Left lung (tissue), 10 donors: ENCODE measurements around the gene ATP10A. TPM values are rescaled to one million over a fixed set of nuclear protein-coding genes. Genes with fewer than 3 reads are reported as not detected.

Source experiments
- ATAC-seq: fragments of 200-7000 bp; cut with Tn5 transposase; one replicate; pipeline ENCODE4 v1.9.1; 2020; ENCODE audit warnings: moderate library complexity
- DNase-seq, 4 donors: peaks; one replicate each; pipeline ENCODE4 v3.0.0-alpha.2; 2013 to 2020
- H3K27ac ChIP-seq, 2 donors: fragments of 200-600 bp; sonication (generic) in 1 of 2; one replicate each; pipeline versions ENCODE4 v1.5.0 to v1.8.0; 2020 to 2021
- H3K27me3 ChIP-seq, 2 donors: fragments of 200-600 bp; sonication (generic) in 1 of 2; one replicate each; pipeline versions ENCODE4 v1.5.0 to v1.8.0; 2020 to 2021
- H3K36me3 ChIP-seq, 2 donors: fragments of 200-600 bp; sonication (generic) in 1 of 2; one replicate each; pipeline versions ENCODE4 v1.5.0 to v1.8.0; 2020 to 2021
- H3K4me1 ChIP-seq, 2 donors: fragments of 200-600 bp; one replicate each; pipeline ENCODE4 v1.8.0; 2021
- H3K4me3 ChIP-seq, 2 donors: fragments of 200-600 bp; sonication (generic) in 1 of 2; one replicate each; pipeline versions ENCODE4 v1.5.0 to v1.8.0; 2020 to 2021; ENCODE audit warnings: mild to moderate bottlenecking in 1 of 2
- H3K9me3 ChIP-seq, 2 donors: fragments of 200-600 bp; sonication (generic) in 1 of 2; one replicate each; pipeline versions ENCODE4 v1.5.0 to v1.8.0; 2020 to 2021
- intact Hi-C, 2 donors: fragments of 100-400 bp; cut with DNase I; formaldehyde crosslinking; loops; one replicate each; pipeline versions ENCODE4 v1.11.2 to v1.14.2; 2022
- polyA plus RNA-seq, 6 donors: library from polyadenylated mRNA; unstranded; fragments of 120-200 nt; gene quantifications; one replicate each; pipeline ENCODE4 v1.2.1, GENCODE V29; 2013; ENCODE audit not compliant: insufficient read length in 6 of 6
- total RNA-seq, 2 donors: library from RNA; stranded (reverse); fragmentation: NEBNext Ultra II Directional; extraction: Animal tissue kit (Norgen Biotek cat#: 25700); gene quantifications; one replicate each; pipeline ENCODE4 v1.2.1, GENCODE V29; 2021
- TF ChIP-seq, protein P1 (sequence below), 2 donors: fragments of 200-600 bp; sonication (generic) in 1 of 2; IDR thresholded peaks; one replicate each; pipeline versions ENCODE4 v1.5.0 to v1.8.0; 2021; ENCODE audit warnings: antibody characterized with exemption in 2 of 2
- donor health status: DM: no; HTN: yes; CAD: no.
- donor health status: DM: no; HTN: no; CAD: no.

The ATP10A gene
- total and polyA plus RNA-seq, 8 donors = 0.70 to 46.1 (median 0.87) TPM

- intact Hi-C loops = no loop called here
- Histone ChIP-seq H3K36me3 (no peaks in the 10 kb centered on the region), H3K4me1 (peaks cover 16 to 44% of the 10 kb centered on the region in 2 donors), H3K9me3 (no peaks in the 10 kb centered on the region), H3K4me3 (no peak overlapping the region), H3K27ac (no peak overlapping the region), H3K27me3 (no peaks in the 10 kb centered on the region)
- ATAC-seq = no peak
- TF ChIP-seq, protein P1, sequence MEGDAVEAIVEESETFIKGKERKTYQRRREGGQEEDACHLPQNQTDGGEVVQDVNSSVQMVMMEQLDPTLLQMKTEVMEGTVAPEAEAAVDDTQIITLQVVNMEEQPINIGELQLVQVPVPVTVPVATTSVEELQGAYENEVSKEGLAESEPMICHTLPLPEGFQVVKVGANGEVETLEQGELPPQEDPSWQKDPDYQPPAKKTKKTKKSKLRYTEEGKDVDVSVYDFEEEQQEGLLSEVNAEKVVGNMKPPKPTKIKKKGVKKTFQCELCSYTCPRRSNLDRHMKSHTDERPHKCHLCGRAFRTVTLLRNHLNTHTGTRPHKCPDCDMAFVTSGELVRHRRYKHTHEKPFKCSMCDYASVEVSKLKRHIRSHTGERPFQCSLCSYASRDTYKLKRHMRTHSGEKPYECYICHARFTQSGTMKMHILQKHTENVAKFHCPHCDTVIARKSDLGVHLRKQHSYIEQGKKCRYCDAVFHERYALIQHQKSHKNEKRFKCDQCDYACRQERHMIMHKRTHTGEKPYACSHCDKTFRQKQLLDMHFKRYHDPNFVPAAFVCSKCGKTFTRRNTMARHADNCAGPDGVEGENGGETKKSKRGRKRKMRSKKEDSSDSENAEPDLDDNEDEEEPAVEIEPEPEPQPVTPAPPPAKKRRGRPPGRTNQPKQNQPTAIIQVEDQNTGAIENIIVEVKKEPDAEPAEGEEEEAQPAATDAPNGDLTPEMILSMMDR (IDR thresholded peaks at IDR 0.05) = no peak
- peak in 1 of 4 donors; percentile 31 for DNase-seq
Measured at GRCh38 chr15:25789211-25789610, 73.9 kb downstream of the ATP10A start.

DNA sequence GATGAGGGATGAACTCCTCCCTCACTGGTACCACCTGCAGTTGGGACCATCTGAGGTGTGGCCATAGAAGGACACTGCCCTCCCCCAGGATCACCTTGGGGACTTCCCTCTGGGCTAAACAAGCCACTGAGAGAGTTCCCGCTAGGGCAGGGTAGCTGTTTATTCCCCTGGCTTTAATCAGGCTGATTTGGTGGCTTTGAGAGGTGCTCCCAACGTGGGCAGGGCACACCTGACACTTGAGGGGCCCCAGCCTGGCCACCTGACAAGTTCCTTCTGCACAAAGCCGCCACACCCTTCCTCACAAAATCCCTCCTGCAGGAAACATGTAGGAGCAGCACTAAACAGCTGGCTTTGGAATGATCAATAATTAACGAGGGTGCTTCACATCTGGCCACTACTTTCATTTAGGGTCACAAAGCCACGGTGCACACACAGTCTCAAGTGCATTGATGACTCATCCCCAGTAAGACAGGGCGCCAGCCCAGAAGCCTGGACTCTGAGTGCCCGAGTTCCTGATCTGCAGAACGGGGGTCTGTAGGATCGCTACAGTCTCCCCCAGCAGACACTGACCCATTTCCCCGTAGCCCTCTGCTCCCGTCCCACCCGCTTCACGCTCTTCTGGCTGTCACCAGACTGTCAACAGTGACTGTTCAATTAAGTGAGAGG, 75.1 kb downstream of the ATP10A start:
- H3K4me3 ChIP-seq = no peak overlapping the region
- H3K27ac ChIP-seq = peak overlapping the region in 1 of 2 donors; percentile 42
- no peaks in the 10 kb centered on the region for H3K36me3 ChIP-seq
- peak in 1 of 4 donors; percentile 74 for DNase-seq
- peak; percentile 69 for ATAC-seq
- H3K9me3 ChIP-seq = no peaks in the 10 kb centered on the region
- intact Hi-C loops = no loop called here
- peaks cover 16 to 48% of the 10 kb centered on the region in 2 donors for H3K4me1 ChIP-seq
- TF ChIP-seq, protein P1 (IDR thresholded peaks at IDR 0.05) = no peak
- no peaks in the 10 kb centered on the region for H3K27me3 ChIP-seq

DNA sequence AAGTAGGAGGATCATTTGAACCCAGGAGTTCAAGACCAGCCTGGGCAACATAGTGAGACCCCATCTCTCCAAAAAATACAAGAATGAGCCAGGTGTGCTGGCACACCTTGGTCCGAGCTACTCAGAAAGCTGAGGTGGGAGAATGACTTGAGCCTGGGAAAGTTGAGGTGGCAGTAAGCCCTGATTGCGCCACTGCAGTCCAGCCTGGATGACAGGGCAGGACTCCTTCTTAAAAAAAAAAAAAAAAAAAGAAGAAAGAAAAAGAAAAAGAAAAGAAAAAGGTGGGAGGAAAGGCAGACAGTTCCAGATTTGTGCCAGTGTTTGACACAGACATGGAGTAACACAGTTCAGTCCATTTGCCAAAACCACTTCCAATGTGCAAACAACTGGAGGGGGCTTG, 75.7 kb downstream of the ATP10A start:
- Histone ChIP-seq H3K36me3 (no peaks in the 10 kb centered on the region), H3K9me3 (no peaks in the 10 kb centered on the region), H3K27ac (peak overlapping the region in 1 of 2 donors; percentile 20), H3K4me1 (peaks cover 16 to 48% of the 10 kb centered on the region in 2 donors), H3K27me3 (no peaks in the 10 kb centered on the region), H3K4me3 (no peak overlapping the region)
- intact Hi-C loops = no loop called here
- ATAC-seq (peak; percentile 8), DNase-seq (no peak)
- TF ChIP-seq, protein P1 (IDR thresholded peaks at IDR 0.05) = no peak

DNA sequence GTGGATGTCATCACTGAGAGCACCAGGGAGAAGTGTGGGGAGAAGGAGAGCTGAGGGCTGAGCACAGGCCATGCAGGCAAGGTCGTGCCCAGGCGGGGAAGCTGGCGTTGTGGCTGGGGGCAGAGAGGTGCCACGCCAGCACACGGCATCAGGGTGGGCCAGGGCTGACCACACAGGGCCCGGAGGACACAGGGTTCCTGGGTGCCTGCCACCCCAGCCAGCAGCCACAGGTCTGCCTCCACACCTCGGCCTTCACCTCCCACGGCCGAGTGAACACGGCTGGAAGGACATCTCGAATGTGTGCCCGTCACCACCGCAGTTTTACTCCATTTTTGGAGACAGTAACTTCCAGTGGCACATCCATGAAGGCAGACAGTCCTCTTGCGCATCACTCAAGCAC, 77.1 kb downstream of the ATP10A start:
- H3K27me3 ChIP-seq = no peaks in the 10 kb centered on the region
- H3K27ac ChIP-seq = no peak overlapping the region
- no peak overlapping the region for H3K4me3 ChIP-seq
- H3K9me3 ChIP-seq = no peaks in the 10 kb centered on the region
- intact Hi-C loops = no loop called here
- TF ChIP-seq, protein P1 (IDR thresholded peaks at IDR 0.05) = no peak
- H3K36me3 ChIP-seq = no peaks in the 10 kb centered on the region
- ATAC-seq (no peak), DNase-seq (no peak)
- peaks cover 16 to 48% of the 10 kb centered on the region in 2 donors for H3K4me1 ChIP-seq

DNA sequence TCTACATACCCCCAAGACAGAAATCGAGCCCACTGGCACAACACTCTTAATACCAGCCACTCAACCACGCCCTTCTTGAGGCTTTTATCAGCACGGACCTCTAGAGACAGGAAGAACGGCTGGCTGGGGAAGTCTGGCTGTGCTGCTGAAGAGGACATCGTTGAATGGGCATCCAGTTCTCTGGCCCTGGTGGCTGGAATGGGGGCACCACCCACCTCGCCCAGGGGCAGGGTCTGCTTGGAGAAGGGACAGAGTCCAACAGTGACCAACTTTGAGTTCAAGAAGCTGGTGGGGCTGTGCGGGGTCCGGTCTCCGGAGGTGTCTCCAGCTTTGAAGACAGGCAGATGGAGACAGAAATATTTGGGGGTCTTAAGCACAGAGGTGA, 77.5 kb downstream of the ATP10A start:
- Histone ChIP-seq H3K4me3 (no peak overlapping the region), H3K9me3 (no peaks in the 10 kb centered on the region), H3K27me3 (no peaks in the 10 kb centered on the region), H3K4me1 (peaks cover 16 to 44% of the 10 kb centered on the region in 2 donors), H3K27ac (peak overlapping the region in 1 of 2 donors; percentile 33), H3K36me3 (no peaks in the 10 kb centered on the region)
- TF ChIP-seq, protein P1 (IDR thresholded peaks at IDR 0.05) = no peak
- DNase-seq = no peak
- intact Hi-C loops = no loop called here
- peak; percentile 16 for ATAC-seq
